Measurements from ENCODE around the gene CST7.

Gene CST7

DNA sequence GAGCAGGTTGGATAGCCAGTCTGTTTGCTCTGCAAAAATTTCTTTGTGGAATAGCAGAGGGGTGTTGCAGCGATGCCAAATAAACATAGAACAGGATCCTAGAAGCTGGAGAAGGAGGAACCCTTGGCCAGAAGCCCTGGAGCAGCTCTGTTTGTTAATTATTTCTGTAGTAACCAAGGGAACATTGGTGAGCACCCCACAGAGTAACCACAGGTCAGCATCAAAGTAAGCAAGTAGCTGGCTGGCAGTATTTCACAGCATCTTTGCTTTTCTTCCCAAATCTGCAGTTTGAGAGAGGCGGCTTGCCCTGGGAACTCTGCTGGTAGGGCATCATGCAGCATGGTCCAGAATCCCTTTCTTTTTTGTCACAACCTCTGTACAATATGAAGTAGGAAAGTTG, 56.2 kb downstream of the CST7 start:
- no peak for DNase-seq (ENCODE audit: low read depth)

DNA sequence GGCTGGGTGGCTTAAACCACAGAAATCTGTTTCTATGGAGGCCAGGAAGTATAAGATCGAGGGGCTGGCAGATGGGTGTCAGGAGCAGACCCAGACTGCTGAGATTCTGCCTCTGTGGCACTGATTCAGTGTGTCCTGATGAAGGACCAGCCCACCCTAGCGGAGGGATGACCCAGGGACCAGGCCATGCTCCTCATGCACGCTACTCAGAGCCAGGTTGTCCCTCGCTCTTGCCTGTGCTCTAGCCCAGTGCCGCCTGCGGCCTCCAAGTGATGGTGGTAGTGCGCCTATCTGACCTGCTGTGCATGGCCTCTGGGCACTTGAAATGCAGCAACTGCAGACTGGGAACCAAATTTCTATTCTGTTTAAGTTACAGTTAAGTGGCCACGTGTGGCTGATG, 56.6 kb downstream of the CST7 start:
- no peak for DNase-seq (ENCODE audit: low read depth)

DNA sequence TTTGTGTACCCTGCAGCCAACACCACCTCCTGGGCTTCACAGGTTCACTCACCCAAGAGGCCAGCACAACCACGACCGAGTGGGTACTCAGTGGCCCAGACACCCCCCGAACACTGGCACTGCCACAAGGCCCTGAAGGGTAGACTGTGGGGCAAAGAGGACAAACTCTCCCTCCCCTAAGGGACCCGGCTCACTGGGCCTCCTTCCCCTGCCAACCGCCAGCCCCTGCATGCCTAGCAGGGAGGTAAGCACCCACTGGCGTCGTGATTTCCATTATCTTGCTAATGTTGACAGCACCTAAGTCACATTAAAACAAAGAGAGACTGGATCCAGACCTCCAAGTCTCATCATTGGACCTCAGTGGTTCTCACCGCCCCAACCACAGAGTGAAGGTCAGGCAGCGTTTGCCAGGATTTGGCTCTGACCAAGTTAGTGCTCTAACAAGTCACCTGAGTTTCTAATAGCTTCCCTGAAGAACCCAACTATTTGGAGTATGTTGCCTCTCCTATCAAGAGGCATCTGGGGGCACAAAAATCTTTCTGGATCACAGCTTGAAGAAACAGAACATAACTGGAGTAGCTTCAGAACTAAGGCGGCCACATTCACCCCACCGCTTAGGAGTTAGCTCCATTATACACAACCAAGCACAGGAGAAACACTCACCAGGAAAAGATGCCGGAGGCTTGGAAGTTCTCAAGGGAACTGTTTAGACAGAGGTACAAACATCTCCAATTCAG, 57.5 kb downstream of the CST7 start:
- DNase-seq (ENCODE audit: low read depth): no peak

DNA sequence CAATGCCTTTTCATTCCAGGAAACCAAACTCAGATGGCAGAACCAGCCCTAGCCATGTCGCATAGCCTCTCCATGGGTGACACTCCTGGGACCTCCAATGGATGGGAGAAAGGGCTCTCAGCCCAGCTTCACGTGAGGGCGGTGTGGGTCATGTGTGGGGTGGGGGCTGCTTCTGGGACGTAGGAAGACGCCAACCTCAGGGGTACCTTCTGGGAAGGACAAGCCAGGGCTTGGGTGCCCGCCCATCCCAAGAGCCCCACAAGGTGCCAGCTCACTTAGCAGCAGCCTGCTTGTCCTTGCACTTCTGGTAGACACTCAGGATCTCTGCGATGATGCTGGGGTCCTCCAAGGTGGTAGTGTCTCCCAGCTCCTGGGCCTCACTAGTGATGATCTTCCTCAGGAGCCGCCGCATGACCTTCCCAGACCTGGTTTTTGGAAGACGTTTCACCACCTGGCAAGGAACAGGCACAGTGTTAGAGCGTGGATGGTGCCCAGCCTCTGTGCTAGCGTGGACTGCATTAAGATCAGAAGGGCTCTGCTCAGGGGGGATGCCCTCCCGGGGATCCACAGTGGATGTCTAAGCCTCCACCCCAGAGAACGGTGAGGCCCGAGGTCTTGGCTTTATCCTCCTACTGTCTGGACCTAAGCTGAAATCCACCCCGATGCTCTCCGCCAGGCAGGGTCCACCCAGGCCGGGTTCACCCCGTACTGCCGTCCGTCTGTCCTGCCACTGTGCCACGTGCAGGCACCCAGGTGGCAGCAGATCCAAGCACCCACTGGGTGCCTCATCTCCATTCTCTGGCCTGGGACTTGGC, 58.6 kb downstream of the CST7 start:
- no peak for DNase-seq (ENCODE audit: low read depth)

DNA sequence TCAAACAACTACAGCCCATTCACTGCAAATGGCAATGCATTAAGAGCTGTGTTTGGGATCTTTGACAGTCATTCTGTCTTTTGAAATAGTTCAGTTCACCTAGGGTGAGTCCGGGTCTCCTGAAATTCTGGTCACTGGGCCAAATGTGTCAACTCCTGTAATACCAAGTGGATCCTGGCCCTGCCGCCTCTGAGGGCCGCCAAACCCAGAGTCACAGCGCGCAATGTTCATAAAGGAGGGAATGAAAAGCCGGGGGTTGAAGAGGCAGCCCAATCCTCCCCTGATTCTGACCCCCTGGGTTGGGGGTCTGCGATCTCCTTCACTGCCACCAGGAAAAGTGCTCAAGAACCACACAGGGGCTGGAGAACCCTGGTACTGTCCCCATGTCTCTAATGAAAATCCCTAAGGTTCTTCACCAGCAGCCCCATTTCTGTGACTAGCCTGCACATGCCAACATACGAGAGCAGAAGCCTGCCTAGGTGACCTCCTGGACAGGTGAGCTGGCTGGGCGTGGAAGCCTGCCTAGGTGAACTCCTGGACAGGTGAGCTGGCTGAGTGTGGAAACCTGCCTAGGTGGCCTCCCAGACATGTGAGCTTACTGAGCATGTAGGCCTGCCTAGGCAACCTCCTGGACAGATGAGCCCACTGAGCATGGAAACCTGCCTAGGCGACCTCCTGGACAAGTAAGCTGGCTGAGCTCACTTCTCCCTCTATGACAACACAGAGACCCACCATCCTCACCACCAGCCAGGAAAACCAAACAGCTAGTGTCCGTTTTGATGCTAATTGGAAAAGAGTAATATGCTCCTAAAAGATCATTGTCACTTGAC, 59.5 kb downstream of the CST7 start:
- no peak for DNase-seq (ENCODE audit: low read depth)

Measured in activated T-cell treated with anti-CD3 and anti-CD28 coated beads for 24 hours (primary cell).